ENCODE measurements around the gene SGF29. TPM values are rescaled to one million over a fixed set of nuclear protein-coding genes. Genes with fewer than 3 reads are reported as not detected.

SGF29 gene
- total and polyA plus RNA-seq, 2 experiments from 2014 or later = 10.0 to 17.6 TPM

- no peaks in the 10 kb centered on the region for H3K27me3 ChIP-seq (ENCODE audit: insufficient read depth)
- no peak within 1 kb of the TSS for H3K27ac ChIP-seq (ENCODE audit: low read depth)
- H3K9me3 Mint-ChIP-seq = no peaks in the 10 kb centered on the region
- no peak within 1 kb of the TSS for H2AFZ ChIP-seq
- no peak for TF ChIP-seq NANOG (IDR thresholded peaks at IDR 0.05; ENCODE audit: borderline replicate concordance)
- no peaks in the 10 kb centered on the region; the same call in 1 of the 2 replicates for H3K4me1 ChIP-seq (ENCODE audit: insufficient read depth)
- no peak within 1 kb of the TSS for H3K4me2 ChIP-seq
- no peaks in the 10 kb centered on the region for H4K20me1 ChIP-seq (replicated peaks; ENCODE audit: insufficient read depth)
- no peaks in the 10 kb centered on the region for H3F3A ChIP-seq (replicated peaks; ENCODE audit: low read depth)
- DNase-seq (ENCODE audit: low spot score) = peak; percentile 33
- peaks cover 7% of the 10 kb centered on the region for H3K27me3 Mint-ChIP-seq (ENCODE audit: insufficient read depth, low read depth, poor library complexity)
- H3K27ac Mint-ChIP-seq = peak within 1 kb of the TSS; percentile 65; the same call in 1 of the 2 replicates
- H3K36me3 Mint-ChIP-seq (ENCODE audit: low read depth) = no peaks in the 10 kb centered on the region
- no peak within 1 kb of the TSS for H3K4me3 ChIP-seq
- peak; percentile 12 for ATAC-seq
- no peaks in the 10 kb centered on the region for H3K9me2 ChIP-seq (ENCODE audit: insufficient read depth)
- no peaks in the 10 kb centered on the region for H3K79me2 ChIP-seq (replicated peaks; ENCODE audit: insufficient read depth)
- no peaks in the 10 kb centered on the region for H3K36me3 ChIP-seq (ENCODE audit: insufficient read depth)
- peaks cover 15% of the 10 kb centered on the region; the same call in 2 of the 3 replicates for H3K4me1 Mint-ChIP-seq
- no peak within 1 kb of the TSS for H3K4me3 Mint-ChIP-seq
These were observed 56.2 kb downstream of the SGF29 start, which contains the start of gene SULT1A1 for GRCh38 chr16:28609631-28610594. TSS of gene SULT1A1 (minus strand) at chr16:28610044. CDS start at chr16:28608855, 1,189 bp downstream.

GRCh38 chr16:28610595-28611191 is 57.0 kb downstream of the SGF29 start:
- Histone ChIP-seq H3K9me2 (ENCODE audit: insufficient read depth) (no peaks in the 10 kb centered on the region), H3F3A (replicated peaks; ENCODE audit: low read depth) (no peaks in the 10 kb centered on the region), H3K27me3 (ENCODE audit: insufficient read depth) (no peaks in the 10 kb centered on the region), H3K4me2 (no peak overlapping the region), H2AFZ (no peak overlapping the region), H3K27ac (ENCODE audit: low read depth) (no peak overlapping the region), H4K20me1 (replicated peaks; ENCODE audit: insufficient read depth) (no peaks in the 10 kb centered on the region), H3K36me3 (ENCODE audit: insufficient read depth) (no peaks in the 10 kb centered on the region), H3K4me3 (no peak overlapping the region), H3K4me1 (ENCODE audit: insufficient read depth) (no peaks in the 10 kb centered on the region; the same call in 1 of the 2 replicates), H3K79me2 (replicated peaks; ENCODE audit: insufficient read depth) (no peaks in the 10 kb centered on the region)
- DNase-seq (ENCODE audit: low spot score) (peak; percentile 56), ATAC-seq (peak; percentile 29)
- no peaks in the 10 kb centered on the region for H3K9me3 Mint-ChIP-seq
- H3K36me3 Mint-ChIP-seq (ENCODE audit: low read depth) = no peaks in the 10 kb centered on the region
- H3K4me3 Mint-ChIP-seq = no peak overlapping the region
- peaks cover 15% of the 10 kb centered on the region; the same call in 2 of the 3 replicates for H3K4me1 Mint-ChIP-seq
- peaks cover 7% of the 10 kb centered on the region for H3K27me3 Mint-ChIP-seq (ENCODE audit: insufficient read depth, low read depth, poor library complexity)
- no peak overlapping the region for H3K27ac Mint-ChIP-seq
- TF ChIP-seq NANOG (IDR thresholded peaks at IDR 0.05; ENCODE audit: borderline replicate concordance) = no peak
- no peak for TF ChIP-seq ETS1 (IDR thresholded peaks at IDR 0.05)
- no peak for TF ChIP-seq ZNF462 (CRISPR knock-in tag; IDR thresholded peaks at IDR 0.05)
- TF ChIP-seq POLR2AphosphoS5 (IDR thresholded peaks at IDR 0.05; ENCODE audit: low read depth) = no peak
- TF ChIP-seq CREB1 (CRISPR knock-in tag; IDR thresholded peaks at IDR 0.05; ENCODE audit: low read depth) = no peak
- TF ChIP-seq STAT1 (IDR thresholded peaks at IDR 0.05; ENCODE audit: unreplicated experiment) = no peak
- TF ChIP-seq ZNF331 (CRISPR knock-in tag; IDR thresholded peaks at IDR 0.05; ENCODE audit: low read depth) = no peak
- TF ChIP-seq EZH2 (IDR thresholded peaks at IDR 0.05; ENCODE audit: low read depth, unreplicated experiment) = no peak
- TF ChIP-seq CTCF (conservative IDR thresholded peaks at IDR 0.05; ENCODE audit: low read depth in 2 of 2) = no peak
- no peak for TF ChIP-seq EZH2phosphoT487 (IDR thresholded peaks at IDR 0.05; ENCODE audit: unreplicated experiment)

All from GM23338 (cell line).